Renal pelvis (tissue), 4 donors: Measurements from ENCODE around the gene F12. TPM values are rescaled to one million over a fixed set of nuclear protein-coding genes. Genes with fewer than 3 reads are reported as not detected.

Source experiments
- DNase-seq: peaks from one replicate; pipeline ENCODE4 v3.0.0-alpha.2; 2013
- polyA plus RNA-seq, 3 donors: library from polyadenylated mRNA; unstranded; fragments of 120-200 nt; gene quantifications; one replicate each; pipeline ENCODE4 v1.2.1, GENCODE V29; 2013; ENCODE audit not compliant: insufficient read length in 3 of 3

F12 gene
- polyA plus RNA-seq, 3 donors, result 9.1 to 22.1 (median 20.7) TPM

GRCh38 chr5:177356746-177357145, 52.6 kb downstream of the F12 start:
- no peak for DNase-seq

- DNase-seq, result no peak
These were observed 53.5 kb downstream of the F12 start for GRCh38 chr5:177355868-177356168.

GRCh38 chr5:177355162-177355867, 54.0 kb downstream of the F12 start:
- DNase-seq, result no peak

- no peak for DNase-seq
These were observed 54.7 kb downstream of the F12 start for GRCh38 chr5:177354711-177355110.

- no peak for DNase-seq
These were observed 55.1 kb downstream of the F12 start for GRCh38 chr5:177354256-177354655.

- DNase-seq, result no peak
These were observed 56.3 kb downstream of the F12 start for GRCh38 chr5:177353093-177353492.

Other genes with a start within 250 kb of the F12 start
- 10 to 100 TPM; 30.0 to 33.6 (median 30.9) TPM for gene RAB24, start 105.8 kb downstream of the F12 start, polyA plus RNA-seq
- 100 to 1,000 TPM; 109 to 151 (median 127) TPM for gene PRELID1, start 105.8 kb downstream of the F12 start, polyA plus RNA-seq
- 10 to 100 TPM; 22.4 to 30.8 (median 26.2) TPM for gene MXD3, start 97.7 kb downstream of the F12 start, polyA plus RNA-seq
- 100 to 1,000 TPM; 139 to 165 (median 142) TPM for gene LMAN2, start 57.9 kb downstream of the F12 start, polyA plus RNA-seq
- gene RGS14, start 51.6 kb downstream of the F12 start, polyA plus RNA-seq, result 10 to 100 TPM; 16.3 to 18.9 (median 17.4) TPM
- gene SLC34A1, start 25.1 kb downstream of the F12 start, polyA plus RNA-seq, result 100 to 1,000 TPM; 215 to 304 (median 249) TPM
- 1 to 10 TPM; 3.1 to 6.2 (median 5.2) TPM for gene PFN3, start 8.9 kb downstream of the F12 start, polyA plus RNA-seq
- gene GRK6, start 17.1 kb upstream of the F12 start, polyA plus RNA-seq, result 10 to 100 TPM; 27.9 to 32.3 (median 30.6) TPM
- 1 to 10 TPM; 2.3 to 3.1 (median 2.9) TPM for gene PRR7, start 37.2 kb upstream of the F12 start, polyA plus RNA-seq
- 100 to 1,000 TPM; 198 to 243 (median 217) TPM for gene DBN1, start 64.1 kb upstream of the F12 start, polyA plus RNA-seq
- gene PDLIM7, start 88.0 kb upstream of the F12 start, polyA plus RNA-seq, result 100 to 1,000 TPM; 117 to 152 (median 120) TPM
- gene DOK3, start 100.3 kb upstream of the F12 start, polyA plus RNA-seq, result 1 to 10 TPM; 6.6 to 7.2 (median 7.1) TPM
- gene DDX41, start 107.4 kb upstream of the F12 start, polyA plus RNA-seq, result 100 to 1,000 TPM in 2 of 3 donors, 10 to 100 TPM in 1; 97.3 to 111 (median 103) TPM
- 100 to 1,000 TPM in 2 of 3 donors, 10 to 100 TPM in 1; 78.8 to 110 (median 105) TPM for gene FAM193B, start 145.0 kb upstream of the F12 start, polyA plus RNA-seq
- gene TMED9, start 182.6 kb upstream of the F12 start, polyA plus RNA-seq, result 100 to 1,000 TPM; 164 to 180 (median 166) TPM
- 10 to 100 TPM; 28.7 to 34.0 (median 29.6) TPM for gene B4GALT7, start 190.6 kb upstream of the F12 start, polyA plus RNA-seq